Endometrial microvascular endothelial cells (primary cell): ENCODE measurements around the gene EFHB. TPM values are rescaled to one million over a fixed set of nuclear protein-coding genes. Genes with fewer than 3 reads are reported as not detected.

Source experiments
- in situ Hi-C: cut with HindIII; loops from 2 replicates; pipeline ENCODE4 v1.10.0; 2017; ENCODE audit warnings: low sequenced_read_pairs, low pct_unique_long_range_greater_than_20kb; ENCODE audit errors: inconsistent ontology term
- total RNA-seq: library from RNA; depleted of rRNA; stranded (reverse); fragments of >200 nt; gene quantifications from one replicate; pipeline ENCODE4 v1.2.3, GENCODE V29; 2015; ENCODE audit errors: inconsistent ontology term

EFHB gene
- not detected for total RNA-seq

GRCh38 chr3:19934098-19934566 is at the start of gene EFHB:
Gene EFHB, minus strand, starts transcription at chr3:19934217. Its CDS starts 199 bp downstream, at chr3:19934018.
- in situ Hi-C loops = no loop called here

GRCh38 chr3:19972054-19972453 is 38.0 kb upstream of the EFHB start:
- in situ Hi-C loops = loop anchor here (25.0 kb wide), 1 partner anchor 215 kb away; the partner anchor contains the start of gene SGO1

GRCh38 chr3:19970327-19970726 is 36.3 kb upstream of the EFHB start:
- in situ Hi-C loops = loop anchor here (25.0 kb wide), 1 partner anchor 217 kb away; the partner anchor contains the start of gene SGO1

GRCh38 chr3:19967812-19968211 is 33.8 kb upstream of the EFHB start:
- in situ Hi-C loops = loop anchor here (25.0 kb wide), 1 partner anchor 219 kb away; the partner anchor contains the start of gene SGO1

- in situ Hi-C loops = loop anchor here (25.0 kb wide), 1 partner anchor 220 kb away; the partner anchor contains the start of gene SGO1
Observed at GRCh38 chr3:19967208-19967607, 33.2 kb upstream of the EFHB start.

- in situ Hi-C loops = loop anchor here (25.0 kb wide), 1 partner anchor 225 kb away; the partner anchor contains the start of gene SGO1
Observed at GRCh38 chr3:19961960-19962359, 27.9 kb upstream of the EFHB start.

GRCh38 chr3:19960696-19961095 is 26.7 kb upstream of the EFHB start:
- in situ Hi-C loops = loop anchor here (25.0 kb wide), 1 partner anchor 227 kb away; the partner anchor contains the start of gene SGO1

GRCh38 chr3:19959505-19959904 is 25.5 kb upstream of the EFHB start:
- in situ Hi-C loops = loop anchor here (25.0 kb wide), 1 partner anchor 228 kb away; the partner anchor contains the start of gene SGO1

GRCh38 chr3:19957354-19957753 is 23.3 kb upstream of the EFHB start:
- in situ Hi-C loops = loop anchor here (25.0 kb wide), 1 partner anchor 230 kb away; the partner anchor contains the start of gene SGO1

- in situ Hi-C loops = loop anchor here (25.0 kb wide), 1 partner anchor 233 kb away; the partner anchor contains the start of gene SGO1
Observed at GRCh38 chr3:19954676-19955075, 20.7 kb upstream of the EFHB start.

GRCh38 chr3:19950316-19950715 is 16.3 kb upstream of the EFHB start:
- in situ Hi-C loops = loop anchor here (25.0 kb wide), 1 partner anchor 237 kb away; the partner anchor contains the start of gene SGO1

GRCh38 chr3:19948226-19948591 is 14.2 kb upstream of the EFHB start:
- in situ Hi-C loops = no loop called here

- in situ Hi-C loops = no loop called here
Observed at GRCh38 chr3:19947549-19948225, 13.7 kb upstream of the EFHB start.

- in situ Hi-C loops = no loop called here
Observed at GRCh38 chr3:19946832-19947548, 13.0 kb upstream of the EFHB start, which contains the start of gene RAB5A. Gene RAB5A, plus strand, starts transcription at chr3:19947097. Its CDS starts 3,802 bp downstream, at chr3:19950899.

- in situ Hi-C loops = no loop called here
Observed at GRCh38 chr3:19945969-19946831, 12.2 kb upstream of the EFHB start.

- in situ Hi-C loops = no loop called here
Observed at GRCh38 chr3:19945534-19945933, 11.5 kb upstream of the EFHB start.

- in situ Hi-C loops = no loop called here
Observed at GRCh38 chr3:19940643-19941042, 6.6 kb upstream of the EFHB start.

GRCh38 chr3:19938295-19938627 is 4.2 kb upstream of the EFHB start:
- in situ Hi-C loops = no loop called here
